Measurements from ENCODE around the gene EPAS1. TPM values are rescaled to one million over a fixed set of nuclear protein-coding genes. Genes with fewer than 3 reads are reported as not detected.

EPAS1 gene
- total RNA-seq, 1 donor from 2014 or later, result 1,738 TPM

DNA sequence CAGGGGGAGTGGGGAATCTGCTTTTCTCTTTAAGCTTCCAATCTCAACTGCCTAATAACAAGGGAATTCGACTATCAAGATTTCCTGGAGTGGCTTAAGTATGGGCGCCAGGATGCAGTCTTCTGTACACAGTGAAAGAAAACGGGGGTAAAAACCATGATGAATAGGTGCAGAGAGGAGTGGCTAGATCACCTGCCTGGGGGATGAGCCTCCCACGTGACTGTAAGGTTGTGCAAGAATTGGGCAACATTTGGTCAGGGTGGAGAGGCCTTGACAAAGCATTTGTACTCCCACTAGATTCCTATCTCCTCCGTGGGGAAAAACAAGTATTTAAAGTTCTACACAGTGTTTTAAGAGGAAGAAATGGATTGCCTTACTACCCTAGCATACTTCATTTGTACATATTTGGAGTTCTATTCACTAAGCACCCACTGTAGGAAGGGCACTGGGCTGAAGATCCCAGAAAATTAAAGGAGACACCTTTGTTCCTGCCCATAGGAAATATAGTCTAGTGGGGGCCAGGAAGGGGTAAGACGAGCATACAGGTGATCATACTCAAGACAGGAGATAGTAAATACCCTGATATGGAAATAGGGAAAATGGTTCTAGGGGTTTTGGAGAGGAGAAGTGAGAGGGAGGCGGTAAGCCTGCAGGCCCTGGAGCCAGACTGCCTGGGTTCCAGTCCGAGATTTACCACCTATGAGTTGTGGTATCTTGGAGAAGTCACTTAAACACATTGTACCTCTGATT is 29.2 kb downstream of the EPAS1 start:
- H3K27me3 ChIP-seq, result no peaks in the 10 kb centered on the region
- H3K36me3 ChIP-seq, result no peaks in the 10 kb centered on the region
- DNase-seq (ENCODE audit: low spot score in 2 of 2), result no peak
- H3K27ac ChIP-seq, result no peak overlapping the region
- H3K4me1 ChIP-seq, result peaks cover 12 to 58% of the 10 kb centered on the region in 2 donors
- no peak overlapping the region for H3K4me3 ChIP-seq
- intact Hi-C loops (cut with DNase I), result no loop called here
- H3K9me3 ChIP-seq, result no peaks in the 10 kb centered on the region
- TF ChIP-seq CTCF (IDR thresholded peaks at IDR 0.05), result no peak

GRCh38 chr2:46327627-46328026 is 30.4 kb downstream of the EPAS1 start:
- intact Hi-C loops (cut with DNase I), result no loop called here
- no peaks in the 10 kb centered on the region for H3K36me3 ChIP-seq
- H3K27me3 ChIP-seq, result no peaks in the 10 kb centered on the region
- no peak for TF ChIP-seq CTCF (IDR thresholded peaks at IDR 0.05)
- DNase-seq (ENCODE audit: low spot score in 2 of 2), result no peak
- peak overlapping the region in 1 of 2 donors; percentile 31 for H3K27ac ChIP-seq
- H3K4me1 ChIP-seq, result peaks cover 11 to 69% of the 10 kb centered on the region in 2 donors
- no peaks in the 10 kb centered on the region for H3K9me3 ChIP-seq
- no peak overlapping the region for H3K4me3 ChIP-seq

DNA sequence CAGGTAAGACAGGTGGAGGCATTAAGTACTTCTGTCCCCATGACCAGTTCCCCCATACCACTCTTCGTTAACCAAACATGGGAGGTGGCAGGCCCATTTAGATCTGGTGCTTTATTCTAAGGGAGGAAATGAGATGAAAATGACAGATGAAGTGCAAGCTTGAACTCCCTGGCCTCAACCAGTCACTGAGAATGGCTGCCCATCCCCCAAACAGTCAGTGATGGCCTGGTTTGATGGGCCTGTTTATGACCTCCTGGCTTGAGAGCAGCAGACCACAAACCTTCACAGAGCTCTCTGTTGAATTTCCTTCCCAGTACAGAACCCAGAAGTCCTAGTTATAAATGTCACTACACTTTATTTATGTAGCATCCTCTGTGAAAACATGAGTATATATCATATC is 31.1 kb downstream of the EPAS1 start:
- Histone ChIP-seq H3K27ac (peak overlapping the region; percentile 28 to 31), H3K4me1 (peaks cover 9 to 72% of the 10 kb centered on the region in 2 donors), H3K9me3 (no peaks in the 10 kb centered on the region), H3K27me3 (no peaks in the 10 kb centered on the region), H3K4me3 (no peak overlapping the region), H3K36me3 (no peaks in the 10 kb centered on the region)
- intact Hi-C loops (cut with DNase I), result no loop called here
- DNase-seq (ENCODE audit: low spot score in 2 of 2), result no peak
- no peak for TF ChIP-seq CTCF (IDR thresholded peaks at IDR 0.05)

GRCh38 chr2:46328829-46329228 is 31.6 kb downstream of the EPAS1 start:
- peak overlapping the region; percentile 28 to 33 for H3K27ac ChIP-seq
- no peaks in the 10 kb centered on the region for H3K27me3 ChIP-seq
- H3K4me3 ChIP-seq, result no peak overlapping the region
- intact Hi-C loops (cut with DNase I), result loop anchor here (1.0 kb wide), 1 partner anchor 14 kb away; no protein-coding TSS in a partner anchor
- no peaks in the 10 kb centered on the region for H3K36me3 ChIP-seq
- no peaks in the 10 kb centered on the region for H3K9me3 ChIP-seq
- no peak for TF ChIP-seq CTCF (IDR thresholded peaks at IDR 0.05)
- H3K4me1 ChIP-seq, result peaks cover 9 to 75% of the 10 kb centered on the region in 2 donors
- DNase-seq (ENCODE audit: low spot score in 2 of 2), result no peak

DNA sequence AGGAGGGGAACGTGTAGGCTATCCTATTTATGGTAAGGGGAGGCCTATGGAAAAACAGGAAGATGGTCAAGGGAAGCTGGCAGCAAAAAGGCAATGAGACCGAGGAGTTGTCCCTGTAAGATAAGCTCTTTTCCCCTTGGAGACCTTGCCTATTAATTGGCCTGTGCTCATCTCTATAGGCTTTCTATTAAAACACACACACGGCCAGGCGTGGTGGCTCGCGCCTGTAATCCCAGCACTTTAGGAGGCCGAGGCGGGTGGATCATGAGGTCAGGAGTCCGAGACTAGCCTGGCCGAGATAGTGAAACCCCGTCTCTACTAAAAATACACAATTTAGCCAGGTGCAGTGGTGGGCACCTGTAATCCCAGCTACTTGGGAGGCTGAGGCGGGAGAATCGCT is 32.1 kb downstream of the EPAS1 start:
- Histone ChIP-seq H3K9me3 (no peaks in the 10 kb centered on the region), H3K36me3 (no peaks in the 10 kb centered on the region), H3K27me3 (no peaks in the 10 kb centered on the region), H3K27ac (peak overlapping the region; percentile 28 to 86), H3K4me1 (peaks cover 14 to 76% of the 10 kb centered on the region in 2 donors), H3K4me3 (no peak overlapping the region)
- intact Hi-C loops (cut with DNase I), result loop anchor here (1.0 kb wide), 1 partner anchor 14 kb away; no protein-coding TSS in a partner anchor
- TF ChIP-seq CTCF (IDR thresholded peaks at IDR 0.05), result no peak
- DNase-seq (ENCODE audit: low spot score in 2 of 2), result no peak
